GM12873 (cell line): ENCODE results near the gene CD300LG.

Experiments used
- CTCF ChIP-seq: IDR thresholded peaks from 2 replicates; pipeline ENCODE4 v1.5.1; 2012; ENCODE audit warnings: low read depth, mild to moderate bottlenecking, moderate library complexity, low read length, control low read depth; ENCODE audit not compliant: insufficient read depth; ENCODE audit errors: missing control alignments

Gene CD300LG

GRCh38 chr17:43810226-43810715 lies 36.7 kb upstream of the CD300LG start:
- TF ChIP-seq CTCF, result no peak

DNA sequence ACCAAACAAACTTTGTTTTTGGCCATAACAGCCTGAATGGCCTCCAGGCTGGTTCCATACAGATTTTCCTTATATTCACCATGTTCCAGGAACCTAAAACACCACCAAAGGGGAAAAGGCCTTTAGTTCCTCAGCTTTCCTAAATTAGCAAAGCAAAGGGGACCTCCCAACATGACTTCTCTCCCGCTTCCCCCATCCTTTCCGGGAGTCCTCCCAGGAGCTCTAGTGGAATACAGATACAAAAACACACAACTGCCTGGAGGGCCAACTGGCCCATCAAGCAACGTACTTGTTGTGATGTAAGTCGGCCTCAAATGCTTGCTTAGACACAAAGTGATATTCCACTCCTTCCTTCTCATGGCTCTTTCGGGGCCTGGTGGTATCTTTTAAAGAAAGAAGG lies 36.2 kb upstream of the CD300LG start:
- no peak for TF ChIP-seq CTCF

GRCh38 chr17:43812396-43813265 lies 34.3 kb upstream of the CD300LG start:
- TF ChIP-seq CTCF, result no peak

- no peak for TF ChIP-seq CTCF
Measured at GRCh38 chr17:43813386-43813785, 33.6 kb upstream of the CD300LG start.

GRCh38 chr17:43814026-43814425 lies 33.0 kb upstream of the CD300LG start:
- no peak for TF ChIP-seq CTCF

- no peak for TF ChIP-seq CTCF
Measured at GRCh38 chr17:43814714-43815113, 32.3 kb upstream of the CD300LG start.

DNA sequence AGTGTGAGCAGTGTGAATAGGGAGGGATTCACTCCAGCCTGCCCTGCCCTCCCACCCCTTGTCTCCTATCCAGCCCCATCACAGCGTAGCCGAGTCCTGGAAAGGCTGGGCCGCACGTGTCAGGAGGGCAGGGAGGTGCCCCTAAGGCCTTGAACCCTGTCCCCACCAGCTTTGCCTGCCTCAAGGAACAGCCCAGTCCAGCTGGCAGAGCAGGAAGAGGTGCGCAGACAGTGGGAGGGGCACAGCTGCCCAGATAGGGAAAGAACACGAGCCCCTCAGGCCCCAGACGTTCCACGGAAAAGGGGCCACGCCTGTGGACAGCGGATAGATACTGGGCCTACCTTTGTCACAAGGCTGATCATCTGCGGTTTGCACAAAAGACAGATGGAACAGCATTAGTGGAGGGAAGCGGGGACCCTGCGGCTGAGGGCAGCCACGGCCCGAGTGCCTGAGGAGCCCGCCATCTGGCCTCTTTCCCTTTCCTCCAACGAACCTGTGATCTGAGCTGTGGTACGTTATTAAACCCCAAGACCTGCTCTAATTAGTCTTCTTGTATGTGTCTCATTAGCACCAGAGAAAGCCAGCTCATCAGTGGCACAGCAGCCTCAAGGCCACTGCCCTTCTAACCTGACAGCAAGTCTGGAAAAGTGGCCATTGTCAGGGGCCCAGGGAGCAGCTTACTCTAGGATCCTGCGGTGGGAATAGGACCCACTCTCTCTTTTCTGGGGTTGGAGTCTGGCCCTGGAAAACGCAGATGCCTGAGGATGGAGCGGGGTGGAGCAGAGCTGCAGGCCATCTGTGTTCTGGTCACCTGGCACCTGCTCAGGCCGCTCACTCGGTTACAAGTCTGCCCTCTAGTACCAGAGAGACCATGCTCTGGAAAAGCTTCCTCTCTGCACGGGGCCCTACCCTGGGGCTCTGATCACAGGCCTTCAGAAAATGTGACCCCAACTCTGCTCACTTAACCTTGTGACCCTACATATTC lies 30.3 kb upstream of the CD300LG start:
- TF ChIP-seq CTCF, result no peak
